ENCODE data around the gene EOLA2. TPM values are rescaled to one million over a fixed set of nuclear protein-coding genes. Genes with fewer than 3 reads are reported as not detected.

Gene EOLA2
- total RNA-seq, 1 experiment from 2014 or later, result 20.1 TPM

Other genes starting within 250 kb of the EOLA2 start
- gene MAGEA11, start 226.4 kb downstream of the EOLA2 start, total RNA-seq (2014; rRNA removed), result not detected in 2 replicates
- gene HSFX1, start 164.4 kb downstream of the EOLA2 start, total RNA-seq (2014; rRNA removed), result 0.29 TPM in 1 of 2 replicates, not detected in the other
- not detected in 2 replicates for gene MAGEA9, start 156.6 kb downstream of the EOLA2 start, total RNA-seq (2014; rRNA removed)
- not detected in 2 replicates for gene MAGEA8, start 57.3 kb downstream of the EOLA2 start, total RNA-seq (2014; rRNA removed)
- gene HSFX4, start 8.9 kb downstream of the EOLA2 start, total RNA-seq (2014; rRNA removed), result not detected in 2 replicates

Data from LHCN-M2 (cell line).